Stimulated activated CD4-positive, alpha-beta T cell treated with anti-CD3 and anti-CD28 coated beads, Interleukin-1b, Interleukin-23, amount 100 ng/mL, for 1 hour (primary cell): Measurements from ENCODE around the gene CACNA1C.

Experiments
- DNase-seq, 2 donors: peaks; one replicate each; pipeline ENCODE4 v3.0.0-alpha.2; 2020; ENCODE audit warnings: low read depth in 2 of 2

Gene CACNA1C

DNA sequence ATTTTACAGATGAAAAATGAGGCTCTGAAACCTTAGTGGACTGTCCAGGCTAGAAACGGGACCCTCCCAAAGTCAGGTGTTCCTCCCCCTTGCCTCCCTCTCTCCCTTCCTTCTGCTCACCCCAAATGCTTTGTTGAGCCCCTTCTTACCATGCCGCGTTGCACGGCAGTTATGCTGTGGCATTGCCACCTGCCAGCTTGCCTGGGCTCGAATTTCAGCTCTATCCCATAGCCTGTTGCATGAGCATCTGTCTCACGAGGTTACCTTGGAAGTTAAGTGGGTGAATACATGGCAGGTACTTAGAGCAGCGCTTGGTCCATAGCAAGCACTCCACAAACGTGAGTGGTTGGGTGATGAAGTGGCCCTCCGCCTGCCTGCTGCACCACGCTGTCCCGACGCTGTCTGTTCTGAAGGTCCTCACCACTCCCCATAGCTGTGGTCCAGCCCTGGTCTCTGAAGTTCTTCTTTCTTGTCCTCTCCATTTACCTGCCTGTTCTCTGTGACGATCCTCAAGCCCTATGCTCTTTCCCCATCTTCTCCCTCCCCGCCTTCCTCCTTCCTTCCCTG lies 269.9 kb downstream of the CACNA1C start:
- DNase-seq = no peak

GRCh38 chr12:2323532-2324255 lies 270.9 kb downstream of the CACNA1C start:
- no peak for DNase-seq

- DNase-seq = no peak
Measured at GRCh38 chr12:2324387-2324786, 271.6 kb downstream of the CACNA1C start.

DNA sequence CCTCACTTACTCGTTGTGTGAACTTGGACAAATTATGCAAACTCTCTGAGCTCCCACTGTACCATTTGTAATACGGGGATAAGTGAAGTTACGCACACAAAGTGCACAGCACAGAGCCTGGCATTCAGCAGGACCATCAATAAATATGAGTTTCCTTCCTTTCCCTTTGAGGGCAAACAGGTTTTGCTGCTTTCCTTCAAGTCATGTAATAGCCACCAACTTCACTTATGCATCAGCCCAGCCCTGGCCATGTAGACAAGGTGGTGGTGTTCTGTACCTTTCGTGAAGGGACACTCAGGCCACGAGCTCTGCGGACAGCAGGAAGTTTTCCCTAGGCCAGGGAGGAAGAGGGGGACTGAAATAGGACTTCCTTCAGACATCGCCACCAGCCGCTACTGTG lies 272.7 kb downstream of the CACNA1C start:
- no peak for DNase-seq

DNA sequence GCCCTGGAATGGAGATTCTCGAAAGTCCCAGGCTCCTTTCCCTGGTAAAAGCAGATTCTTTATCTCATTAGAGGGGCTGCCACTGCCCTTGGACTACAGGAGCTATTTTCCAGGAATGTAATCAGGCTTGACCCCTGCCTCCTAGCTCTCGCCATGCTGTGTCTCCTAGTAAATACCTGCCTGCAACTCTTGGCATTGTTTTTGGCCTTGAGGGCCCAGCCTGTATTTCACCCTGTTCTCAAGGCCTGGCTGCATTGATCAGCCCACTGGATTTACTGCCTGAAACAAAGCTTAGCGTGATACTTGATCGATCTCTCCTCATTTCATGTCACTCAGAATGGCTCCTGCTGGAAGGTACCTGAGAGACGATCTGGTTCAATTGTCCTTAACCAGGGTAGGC lies 273.7 kb downstream of the CACNA1C start:
- DNase-seq = no peak

DNA sequence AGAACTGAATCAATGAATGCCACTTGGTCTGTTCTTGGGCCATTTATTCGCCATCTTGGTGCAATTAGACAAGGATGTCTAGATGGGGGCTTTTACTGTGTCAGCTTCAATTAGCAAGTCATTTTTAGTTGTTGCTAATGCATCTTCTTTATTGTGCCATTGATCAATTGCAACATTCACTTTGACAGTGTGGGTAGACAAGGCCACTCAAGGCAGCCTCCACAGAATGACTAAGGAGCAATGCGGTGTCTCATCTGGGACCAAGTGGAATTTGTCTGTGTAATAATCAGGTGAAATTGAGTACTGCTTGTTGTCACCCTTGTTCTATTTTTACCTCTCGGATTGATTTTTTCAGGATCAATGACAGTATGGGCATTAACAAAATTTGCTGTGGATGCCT lies 275.9 kb downstream of the CACNA1C start:
- no peak for DNase-seq

DNA sequence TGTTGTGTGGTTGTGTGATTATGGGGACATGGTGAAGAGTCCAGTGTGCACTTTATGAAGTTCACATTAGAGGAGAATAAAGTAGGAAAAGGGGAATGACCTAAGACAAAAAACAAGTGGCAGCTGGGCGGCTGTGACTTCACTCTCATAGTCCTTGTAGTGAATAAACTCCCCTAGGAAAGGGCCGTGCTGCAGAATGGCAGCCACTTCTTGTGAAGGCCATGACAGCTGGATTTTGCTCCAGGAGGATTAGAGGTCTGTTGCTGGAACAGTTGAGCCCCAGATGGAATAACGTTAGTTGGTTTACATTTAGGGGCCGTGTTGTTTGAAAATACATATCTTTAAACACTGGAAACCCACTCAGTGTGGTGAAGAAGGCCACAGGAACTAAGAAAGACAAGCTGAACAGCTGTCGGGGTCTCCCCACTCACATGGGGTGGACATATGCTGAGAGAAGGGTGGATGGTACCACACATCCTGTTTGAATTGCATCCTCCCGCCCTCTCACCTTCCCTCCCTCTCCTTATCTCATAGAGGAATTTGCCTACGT lies 276.9 kb downstream of the CACNA1C start:
- no peak for DNase-seq

GRCh38 chr12:2332236-2332635 lies 279.4 kb downstream of the CACNA1C start:
- no peak for DNase-seq

DNA sequence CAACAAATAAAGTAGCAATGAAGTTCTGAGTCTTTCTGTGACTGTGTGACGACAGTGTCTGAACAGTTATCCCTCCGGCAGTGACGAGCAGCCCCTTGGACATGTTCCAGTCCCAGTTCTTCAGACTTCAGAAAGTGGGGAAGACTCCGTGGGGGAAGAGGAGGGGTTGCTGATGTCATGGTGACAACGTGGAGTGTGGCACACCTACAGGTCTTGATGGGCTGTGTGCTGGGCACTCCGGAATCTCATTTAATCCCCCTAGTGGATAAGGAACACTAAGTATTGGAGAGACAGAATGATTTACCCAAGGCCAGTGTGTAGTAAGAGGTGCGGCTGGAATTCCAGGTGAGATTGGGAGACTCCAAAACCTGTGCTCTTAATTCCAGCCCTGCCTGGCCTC lies 280.2 kb downstream of the CACNA1C start:
- DNase-seq = no peak

- no peak for DNase-seq
Measured at GRCh38 chr12:2333491-2334195, 280.9 kb downstream of the CACNA1C start.

- no peak for DNase-seq
Measured at GRCh38 chr12:2334271-2334670, 281.5 kb downstream of the CACNA1C start.

GRCh38 chr12:2334689-2335088 lies 281.9 kb downstream of the CACNA1C start:
- no peak for DNase-seq

DNA sequence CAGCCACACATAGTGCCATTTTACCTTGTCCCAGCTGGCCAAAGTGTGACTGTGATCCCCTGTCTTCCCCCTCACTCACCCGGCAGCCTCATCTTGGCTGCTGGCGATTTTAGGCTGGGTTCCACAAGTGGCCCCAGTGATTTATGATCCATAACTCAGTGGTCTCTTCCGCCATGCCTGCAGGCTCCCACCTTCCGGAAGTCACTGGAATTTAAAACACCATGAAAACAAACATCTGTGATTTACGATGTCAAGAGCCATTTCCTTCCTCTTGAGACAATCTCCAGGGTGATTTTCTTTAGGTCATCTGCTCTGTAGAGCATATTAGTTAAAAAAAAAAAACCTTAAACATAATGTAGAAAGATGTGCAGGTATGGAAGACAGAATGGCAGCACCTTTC lies 282.3 kb downstream of the CACNA1C start:
- no peak for DNase-seq

DNA sequence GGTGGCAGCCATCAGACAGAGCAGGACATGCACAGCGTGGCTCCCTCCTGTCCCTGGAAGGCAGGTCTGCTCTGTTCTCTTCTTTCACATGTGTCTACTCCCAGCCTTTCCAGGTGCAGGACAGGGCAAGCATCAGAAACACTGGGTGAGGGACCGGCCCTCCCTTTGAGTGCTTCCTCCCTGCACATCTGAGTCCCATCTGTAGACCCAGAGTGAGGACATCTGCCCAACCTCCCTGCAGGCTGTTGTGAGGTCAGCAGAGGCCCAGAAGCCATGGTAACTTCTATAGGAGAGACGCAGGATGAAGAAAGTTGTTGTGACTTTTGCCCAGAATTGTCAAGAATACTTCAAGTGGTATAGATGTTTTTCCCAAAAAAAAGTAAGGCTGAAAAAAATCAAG lies 282.7 kb downstream of the CACNA1C start:
- no peak for DNase-seq

DNA sequence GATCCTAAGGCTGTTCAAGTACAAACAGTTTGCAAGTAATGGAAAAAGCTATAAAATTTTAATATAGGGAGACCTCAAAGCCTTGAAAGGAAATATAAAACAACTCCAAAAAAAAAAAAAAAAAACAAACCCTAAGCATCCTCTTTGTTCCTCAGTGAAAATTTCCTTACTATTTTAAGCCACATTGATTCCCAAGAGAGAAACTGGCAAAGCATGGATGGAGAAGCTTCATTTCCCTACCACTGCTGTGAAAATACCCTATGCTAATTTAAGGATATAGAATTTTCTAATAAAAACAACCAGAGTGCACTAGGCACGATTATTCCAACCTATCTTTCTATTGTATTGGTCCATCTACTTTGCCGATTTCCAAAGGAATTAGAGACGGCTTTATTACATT lies 283.1 kb downstream of the CACNA1C start:
- DNase-seq = no peak

- DNase-seq = no peak
Measured at GRCh38 chr12:2336409-2336829, 283.6 kb downstream of the CACNA1C start.

GRCh38 chr12:2337031-2338010 lies 284.5 kb downstream of the CACNA1C start:
- DNase-seq = no peak

DNA sequence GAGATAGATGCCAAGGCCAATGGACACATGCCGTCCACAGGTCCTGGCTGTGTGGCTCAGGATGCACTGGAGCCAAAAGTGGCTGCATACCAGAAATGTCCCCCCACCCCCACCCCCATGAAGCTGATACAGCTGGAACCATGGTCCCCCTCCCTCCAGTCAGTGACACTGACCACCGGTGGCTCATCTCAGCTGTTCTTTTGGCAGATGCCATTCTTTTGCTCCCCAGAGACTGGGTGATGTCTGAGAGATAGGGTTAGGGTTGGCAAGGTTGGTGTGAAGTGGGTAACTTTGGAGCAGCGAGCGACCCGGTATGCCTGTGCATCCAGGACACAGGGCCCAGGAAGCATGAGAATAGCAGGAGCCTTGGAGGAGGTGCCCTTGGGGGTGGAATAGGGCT lies 285.6 kb downstream of the CACNA1C start:
- DNase-seq = no peak

- no peak for DNase-seq
Measured at GRCh38 chr12:2338991-2339431, 286.2 kb downstream of the CACNA1C start.

- DNase-seq = no peak
Measured at GRCh38 chr12:2341051-2341751, 288.4 kb downstream of the CACNA1C start.

- DNase-seq = no peak
Measured at GRCh38 chr12:2341871-2342270, 289.1 kb downstream of the CACNA1C start.
